Colon (tissue), 2 donors: Measurements from ENCODE around the gene RAMP2.

Source experiments
- FAIRE-seq: peaks from 2 replicates; lab custom pipeline; 2012; peaks lifted over from hg19 to GRCh38; lab: Jason Lieb, UNC
- donor health status: control.
- donor health status: control.

RAMP2 gene

DNA sequence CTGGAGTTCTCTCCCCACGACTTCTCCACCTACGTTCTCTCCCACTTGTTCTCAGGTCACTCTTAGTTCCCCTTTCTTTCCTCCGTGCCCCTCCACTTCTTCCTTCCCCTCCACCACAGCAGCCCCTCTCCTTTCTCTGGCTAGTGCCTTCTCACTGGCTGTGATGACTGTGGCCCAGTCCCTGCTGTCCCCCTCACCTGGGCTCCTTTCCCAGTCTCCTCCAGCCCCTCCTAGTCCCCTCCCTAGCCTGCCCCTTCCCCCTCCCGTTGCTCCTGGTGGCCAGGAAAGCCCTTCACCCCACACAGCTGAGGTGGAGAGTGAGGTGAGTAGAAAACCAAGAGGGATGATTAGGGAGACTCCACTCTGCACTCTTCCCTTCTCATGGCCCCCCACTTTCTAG is 34.0 kb downstream of the RAMP2 start:
- no peak for FAIRE-seq

DNA sequence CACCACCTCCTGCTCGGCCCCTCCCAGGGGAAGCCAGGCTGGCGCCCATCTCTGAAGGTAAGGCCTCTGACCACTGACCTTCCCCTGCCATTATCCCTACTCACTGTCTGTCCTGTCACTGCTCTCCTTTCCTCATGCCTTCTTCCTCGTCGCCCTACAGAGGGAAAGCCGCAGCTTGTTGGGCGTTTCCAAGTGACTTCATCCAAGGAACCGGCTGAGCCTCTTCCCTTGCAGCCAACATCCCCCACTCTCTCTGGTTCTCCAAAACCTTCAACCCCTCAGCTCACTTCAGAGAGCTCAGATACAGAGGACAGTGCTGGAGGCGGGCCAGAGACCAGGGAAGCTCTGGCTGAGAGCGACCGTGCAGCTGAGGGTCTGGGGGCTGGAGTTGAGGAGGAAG is 34.4 kb downstream of the RAMP2 start:
- no peak for FAIRE-seq

DNA sequence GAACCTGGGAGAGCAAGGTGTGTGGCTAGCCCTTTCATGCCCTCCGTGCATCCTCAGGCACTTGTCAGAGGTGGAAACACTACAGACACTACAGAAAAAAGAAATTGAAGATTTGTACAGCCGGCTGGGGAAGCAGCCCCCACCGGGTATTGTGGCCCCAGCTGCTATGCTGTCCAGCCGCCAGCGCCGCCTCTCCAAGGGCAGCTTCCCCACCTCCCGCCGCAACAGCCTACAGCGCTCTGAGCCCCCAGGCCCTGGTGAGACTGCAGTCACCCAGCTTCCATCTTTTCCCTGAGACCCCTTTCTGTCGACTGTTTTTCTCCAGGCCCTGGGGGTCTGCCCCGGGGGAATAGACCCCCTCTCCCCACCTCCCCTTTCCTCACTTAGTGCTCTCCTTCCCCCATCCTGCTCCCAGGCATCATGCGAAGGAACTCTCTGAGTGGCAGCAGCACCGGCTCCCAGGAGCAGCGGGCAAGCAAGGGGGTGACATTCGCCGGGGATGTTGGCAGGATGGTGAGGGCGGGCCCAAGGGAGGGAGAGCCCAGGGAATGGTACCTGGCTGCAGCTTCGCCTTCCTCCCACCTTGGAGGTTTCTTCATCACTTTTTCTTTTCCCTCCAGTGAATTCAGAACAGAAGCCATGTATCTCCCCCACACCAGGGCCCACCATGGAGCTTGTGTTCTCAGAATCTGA is 35.2 kb downstream of the RAMP2 start:
- no peak for FAIRE-seq

DNA sequence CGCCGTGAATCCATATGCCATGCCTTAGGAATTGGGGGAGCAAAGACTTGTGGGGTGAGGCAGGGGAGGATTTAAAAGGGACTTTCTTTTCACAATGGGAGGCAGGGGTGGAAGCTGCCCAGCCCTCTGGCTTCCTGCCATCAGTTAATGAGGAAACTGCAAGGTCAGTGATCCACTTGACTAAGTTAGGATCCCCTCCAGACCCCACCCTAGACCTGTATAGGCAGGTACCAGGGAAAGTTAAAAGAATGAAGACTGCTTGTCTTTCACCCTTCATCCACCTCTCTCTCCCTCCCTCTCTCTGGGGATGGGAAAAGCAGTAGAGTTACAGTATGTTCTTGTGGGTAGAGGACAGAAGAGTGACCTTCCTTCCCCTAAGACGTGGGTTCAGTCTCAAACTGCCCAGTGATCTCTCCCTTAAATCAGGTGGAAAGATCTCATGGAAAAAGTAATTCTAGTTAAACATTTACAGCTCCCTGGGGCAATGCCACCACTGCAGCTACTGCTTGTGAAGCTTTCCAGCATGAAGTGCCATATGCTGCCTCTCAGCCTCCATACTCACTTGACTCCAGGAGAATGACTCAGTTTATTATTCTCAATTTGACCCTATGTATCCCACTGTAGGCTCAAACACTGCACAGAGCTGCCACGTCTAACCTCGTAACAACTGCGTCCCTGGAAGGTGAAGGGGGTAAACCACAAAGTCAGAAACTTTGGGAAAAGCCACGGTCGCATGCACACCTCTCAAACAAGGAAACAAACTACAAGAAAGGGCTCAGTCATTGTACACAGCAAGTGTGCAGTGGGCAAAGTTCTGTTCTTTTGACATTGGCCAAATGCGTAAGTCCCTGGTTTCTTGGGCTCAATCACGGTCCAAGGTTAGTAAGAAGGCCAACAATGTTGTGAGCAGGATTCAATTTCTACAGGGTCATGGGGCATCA is 36.3 kb downstream of the RAMP2 start:
- no peak for FAIRE-seq

DNA sequence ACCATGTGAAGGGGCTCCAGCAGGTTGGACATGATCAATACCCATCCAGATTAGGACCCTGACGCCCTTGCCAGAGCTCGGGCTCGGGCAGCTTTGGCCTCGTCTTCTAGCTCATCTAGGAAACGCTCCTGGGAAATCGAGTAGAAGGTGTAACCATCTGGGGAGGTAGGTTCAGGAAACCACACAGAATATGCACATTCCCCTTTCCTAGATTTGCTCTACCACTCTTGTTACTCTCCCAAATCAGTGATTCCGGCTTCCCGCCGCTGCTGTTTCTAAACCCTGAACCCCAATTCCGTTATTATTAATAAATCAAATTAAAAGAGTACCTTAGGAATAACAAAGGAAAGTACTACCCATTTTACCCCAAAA is 37.0 kb downstream of the RAMP2 start:
- FAIRE-seq = no peak

DNA sequence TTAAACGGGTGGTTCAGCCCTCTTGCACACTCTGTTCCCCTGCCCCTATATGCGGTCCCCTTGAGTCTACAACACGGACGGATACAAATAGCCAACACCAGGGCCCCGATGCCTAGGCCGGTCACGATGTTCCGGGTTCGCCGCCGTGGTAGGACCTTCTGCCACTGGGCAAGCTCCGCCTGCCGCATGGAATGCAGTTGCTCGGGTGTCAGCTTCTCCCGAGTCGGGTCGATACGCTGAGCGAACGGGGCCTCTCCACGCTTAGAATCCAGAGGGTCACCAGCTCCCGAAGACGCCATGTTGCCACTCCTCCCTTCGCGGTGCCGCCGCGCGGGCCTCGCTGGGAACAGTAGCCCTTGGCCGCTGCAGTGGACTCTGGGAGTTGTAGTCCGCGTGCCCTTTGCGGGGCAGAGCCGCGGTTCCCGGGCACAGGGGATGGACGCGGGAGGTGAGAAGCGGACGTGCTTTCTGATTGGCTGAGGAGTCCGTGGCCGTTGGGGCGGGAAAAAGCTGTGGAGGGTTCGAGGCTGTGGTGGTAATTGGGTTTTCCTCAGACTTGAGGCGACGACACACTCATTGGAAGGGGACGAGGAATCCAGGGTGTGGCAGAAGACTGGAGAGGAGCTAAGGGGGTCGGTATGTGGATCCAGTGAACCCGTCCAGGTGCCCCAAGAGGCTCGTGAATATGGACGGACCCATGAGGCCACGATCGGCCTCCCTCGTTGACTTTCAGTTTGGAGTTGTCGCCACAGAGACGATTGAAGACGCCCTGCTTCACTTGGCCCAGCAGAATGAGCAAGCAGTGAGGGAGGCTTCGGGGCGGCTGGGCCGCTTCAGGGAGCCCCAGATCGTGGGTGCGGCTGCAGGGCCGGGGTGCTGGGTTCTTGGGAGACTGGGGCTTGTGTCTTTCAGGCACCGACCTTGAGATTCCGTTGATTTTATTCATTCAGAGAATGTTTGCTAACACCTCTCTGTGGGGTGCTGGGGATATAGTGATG is 37.7 kb downstream of the RAMP2 start, which contains the start of the genes CNTD1 and COA3:
CNTD1 (plus strand) TSS at position 479 of the 998 bp plus-strand sequence; CDS start at position 686, 207 bp downstream.
COA3 (minus strand) TSS at position 322 of the 998 bp plus-strand sequence; CDS start at position 299, 23 bp downstream.
- FAIRE-seq = no peak

DNA sequence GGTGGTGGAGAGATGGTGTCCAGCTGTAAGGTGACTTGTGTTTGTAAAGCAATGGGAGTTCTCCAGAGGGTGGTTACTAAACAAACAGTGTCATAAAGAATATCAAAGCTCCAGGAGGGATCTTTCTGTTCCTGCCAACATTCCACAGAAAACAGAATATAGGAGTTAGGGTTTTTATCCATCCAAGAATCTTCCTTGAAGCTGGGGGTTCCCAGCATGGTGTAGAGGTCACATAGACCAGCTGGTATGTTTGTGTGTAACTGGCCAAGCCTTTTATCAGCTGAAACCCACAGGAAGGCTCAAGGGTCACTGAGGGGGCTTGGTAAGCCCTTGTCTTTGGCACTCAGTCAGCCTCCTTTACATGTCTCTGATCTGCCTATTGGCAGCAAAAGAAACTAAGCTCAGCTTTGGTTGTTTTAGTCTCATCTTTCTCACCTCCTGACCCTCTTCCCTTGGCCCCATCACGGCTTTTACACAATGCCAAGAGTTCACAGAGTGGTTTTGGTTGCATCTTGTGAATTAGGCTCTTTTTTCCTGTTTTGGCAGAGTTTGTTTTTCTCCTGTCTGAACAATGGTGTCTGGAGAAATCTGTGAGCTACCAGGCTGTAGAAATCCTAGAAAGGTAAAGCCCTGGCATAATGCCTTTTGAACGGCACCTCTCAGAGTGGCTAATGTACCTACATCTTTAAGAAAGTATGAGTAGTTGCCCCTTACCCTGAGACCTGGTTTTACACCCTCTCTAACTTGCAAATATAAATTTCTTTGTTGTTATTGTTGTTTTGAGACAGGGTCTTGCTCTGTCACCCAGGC is 42.3 kb downstream of the RAMP2 start:
- no peak for FAIRE-seq

DNA sequence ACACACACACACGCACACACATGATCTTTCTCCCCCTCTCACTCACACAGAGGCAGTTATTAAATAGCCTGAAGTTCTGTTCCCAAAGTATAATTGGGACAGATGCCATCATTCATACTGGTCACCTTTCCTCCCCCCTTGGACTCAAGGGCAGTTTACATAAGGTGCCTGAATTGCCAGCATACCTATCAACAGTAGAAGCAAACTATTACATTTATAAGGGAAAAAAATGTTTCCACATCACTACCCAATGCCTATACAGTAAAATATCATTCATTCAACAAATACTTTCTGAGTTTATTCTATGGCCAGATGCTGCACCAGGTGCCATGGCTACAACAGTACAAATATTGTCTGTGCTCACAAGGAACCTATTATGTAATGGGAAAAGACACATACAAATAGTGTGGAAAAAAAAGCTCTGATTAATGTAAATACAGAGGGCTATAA is 43.9 kb downstream of the RAMP2 start:
- FAIRE-seq = no peak

DNA sequence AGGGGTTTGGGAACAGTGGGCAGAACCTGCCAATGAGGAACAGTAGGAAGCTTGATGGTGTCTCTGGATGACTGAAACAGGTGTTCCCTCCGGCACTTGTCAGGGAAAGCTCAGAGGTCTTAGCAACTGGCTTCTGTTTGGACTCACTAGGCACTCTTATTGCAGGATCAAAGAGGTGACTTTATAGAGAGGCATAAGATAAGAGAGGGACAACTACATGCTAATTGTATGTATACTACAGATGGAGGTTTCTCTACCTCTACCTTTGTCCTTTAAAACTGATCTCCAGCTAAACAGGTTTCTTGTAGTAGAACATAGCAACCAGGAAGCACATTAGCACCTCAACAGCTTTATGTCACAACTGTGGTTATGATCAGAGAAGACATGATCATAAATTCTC is 45.2 kb downstream of the RAMP2 start:
- peak; percentile 33 for FAIRE-seq

DNA sequence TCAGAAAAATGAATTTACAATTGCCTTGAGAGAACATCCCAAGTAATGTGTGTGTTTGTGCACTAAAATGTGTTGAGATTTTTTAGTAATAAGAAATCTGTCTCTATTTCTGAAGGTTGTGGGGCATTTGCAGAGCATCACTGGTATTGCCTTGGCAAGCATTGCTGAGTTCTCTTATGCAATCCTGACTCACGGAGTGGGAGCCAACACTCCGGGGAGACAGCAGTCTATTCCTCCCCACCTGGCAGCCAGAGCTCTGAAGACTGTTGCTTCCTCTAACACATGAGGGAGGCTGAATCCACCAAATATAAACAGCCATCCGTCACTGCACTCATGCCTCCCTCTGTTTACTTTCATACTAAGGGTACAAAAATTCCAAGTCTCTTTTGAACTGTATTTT is 48.2 kb downstream of the RAMP2 start:
- no peak for FAIRE-seq
